NCI-H1105 treated with DMSO at 0.1 percent for 48 hours (cell line): ENCODE results near the gene BSPRY.
A peak's percentile ranks its signal among the peaks of the same experiment; 100 is the strongest.
"Not testable (repeated sequence)": the region's sequence is repeated elsewhere in the genome, so short reads cannot be mapped to it uniquely, and the experiment has no call there.

Experiments used
- DNase-seq: peaks from one replicate; lab custom pipeline; 2025; lab: John Stamatoyannopoulos, UW

BSPRY gene

GRCh38 chr9:113395000-113395861 lies 45.9 kb downstream of the BSPRY start:
- DNase-seq = no peak

DNA sequence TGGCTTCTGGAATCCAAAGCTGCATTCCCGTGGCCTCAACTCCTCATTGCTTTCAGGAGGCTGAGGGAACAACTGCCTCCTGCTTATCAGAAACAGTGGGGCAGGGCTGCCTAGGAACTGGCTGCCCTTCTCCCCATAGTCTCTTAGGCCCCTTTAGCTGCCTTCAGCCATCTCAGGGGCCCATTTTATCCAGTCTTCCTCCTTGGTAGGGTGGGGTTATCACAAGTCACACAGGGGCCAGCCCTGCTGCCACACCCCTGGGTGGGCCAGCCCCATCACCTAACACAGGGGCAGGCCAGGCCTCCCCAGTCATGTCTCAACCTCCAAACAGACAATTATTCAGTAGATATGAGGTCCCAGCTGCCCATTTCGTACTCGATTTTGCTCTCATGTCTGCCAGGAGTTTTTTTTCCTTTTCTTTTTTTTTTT lies 47.9 kb downstream of the BSPRY start:
- DNase-seq = no peak

DNA sequence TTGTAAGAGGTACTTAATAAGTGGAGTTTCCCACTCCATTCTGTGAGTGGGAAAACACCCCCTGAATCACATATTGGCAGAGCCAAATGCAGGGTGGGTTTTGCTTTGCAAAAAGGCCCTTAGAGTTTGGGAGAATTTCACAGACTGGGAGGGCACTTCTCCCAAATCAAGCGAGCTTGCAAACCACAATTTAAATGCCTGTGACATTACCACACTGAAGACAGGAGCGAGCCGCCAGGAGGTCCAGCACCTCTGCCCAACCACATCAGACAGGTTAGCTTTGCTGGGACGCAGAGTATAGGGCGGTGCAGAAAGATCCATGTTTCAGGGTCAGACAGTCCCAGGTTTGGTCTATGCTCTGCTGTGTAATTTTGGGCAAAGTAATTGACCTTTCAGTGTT lies 49.5 kb downstream of the BSPRY start:
- no peak for DNase-seq

- no peak for DNase-seq
Measured at GRCh38 chr9:113399646-113400200, 50.4 kb downstream of the BSPRY start.

- peak; percentile 97 for DNase-seq
Measured at GRCh38 chr9:113401027-113401792, 51.9 kb downstream of the BSPRY start, which contains the start of gene ALAD. ALAD (minus strand) TSS chr9:113401284; CDS start chr9:113393559, 7,725 bp downstream.

- DNase-seq = no peak
Measured at GRCh38 chr9:113403646-113404045, 54.3 kb downstream of the BSPRY start.

GRCh38 chr9:113406353-113406752 lies 57.0 kb downstream of the BSPRY start:
- DNase-seq = not testable (repeated sequence)

- peak; percentile 46 for DNase-seq
Measured at GRCh38 chr9:113406873-113407511, 57.7 kb downstream of the BSPRY start.

DNA sequence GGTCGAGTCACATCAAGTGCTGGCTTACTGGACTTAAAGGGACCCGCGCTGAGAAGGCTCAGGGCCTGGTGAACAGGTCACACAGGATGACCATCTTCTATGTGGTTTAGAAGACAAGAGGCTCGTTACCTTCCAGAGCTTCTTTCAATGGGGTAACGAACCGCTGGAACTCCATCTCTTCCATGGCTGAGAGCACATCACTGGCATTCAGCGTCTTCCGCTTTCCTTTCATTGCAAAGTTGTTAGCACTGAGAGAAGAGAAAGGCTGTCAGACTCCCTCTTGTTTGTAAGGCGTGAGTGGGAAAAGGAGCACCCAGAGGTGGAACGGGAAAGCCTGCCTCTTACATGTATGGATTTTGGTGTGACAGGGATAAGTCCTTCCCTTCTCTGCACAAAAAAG lies 60.1 kb downstream of the BSPRY start:
- no peak for DNase-seq

GRCh38 chr9:113409883-113410206 lies 60.5 kb downstream of the BSPRY start:
- DNase-seq = no peak

- peak; percentile 91 for DNase-seq
Measured at GRCh38 chr9:113410207-113410864, 61.0 kb downstream of the BSPRY start, which contains the start of the genes C9orf43 and POLE3. C9orf43 (plus strand) TSS chr9:113410747; CDS start chr9:113413494, 2,747 bp downstream. POLE3 (minus strand) TSS chr9:113410675; CDS start chr9:113410293, 382 bp downstream.

- DNase-seq = no peak
Measured at GRCh38 chr9:113416149-113416721, 66.9 kb downstream of the BSPRY start.

GRCh38 chr9:113417370-113417769 lies 68.0 kb downstream of the BSPRY start:
- no peak for DNase-seq
